NT2/D1 (cell line): ENCODE data around the gene ZNF385B.

ENCODE experiments used
- DNase-seq: peaks from one replicate; pipeline ENCODE4 v3.0.0-alpha.2; 2011; ENCODE audit warnings: low read depth, low spot score
- H3K27me3 ChIP-seq: 2 replicates; pipeline ENCODE4 v1.6.0; 2011; ENCODE audit warnings: mild to moderate bottlenecking; ENCODE audit not compliant: insufficient read length, insufficient read depth
- H3K36me3 ChIP-seq: 2 replicates; pipeline ENCODE4 v1.6.1; 2011; ENCODE audit warnings: mild to moderate bottlenecking, low read length, mixed read lengths; ENCODE audit not compliant: insufficient read depth, insufficient read length
- H3K4me1 ChIP-seq: 2 replicates; pipeline ENCODE4 v1.5.1; 2011; ENCODE audit not compliant: insufficient read depth, insufficient read length
- H3K4me3 ChIP-seq: 2 replicates; pipeline ENCODE4 v1.5.1; 2011; ENCODE audit warnings: low read depth; ENCODE audit not compliant: insufficient read length
- H3K9ac ChIP-seq: 2 replicates; pipeline ENCODE4 v1.6.0; 2011; ENCODE audit warnings: low read depth; ENCODE audit not compliant: insufficient read length
- H3K9me3 ChIP-seq: 2 replicates; pipeline ENCODE4 v1.5.1; 2011; ENCODE audit warnings: mild to moderate bottlenecking, low read length; ENCODE audit not compliant: insufficient read depth
- SUZ12 ChIP-seq: IDR thresholded peaks from 2 replicates; pipeline ENCODE4 v1.6.1; 2011; ENCODE audit not compliant: insufficient read length, insufficient read depth; ENCODE audit errors: extremely low read depth
- YY1 ChIP-seq: IDR thresholded peaks from 2 replicates; pipeline ENCODE4 v1.6.1; 2011; ENCODE audit not compliant: insufficient read length, insufficient read depth
- ZNF274 ChIP-seq: IDR thresholded peaks from 2 replicates; pipeline ENCODE4 v1.6.1; 2011; ENCODE audit warnings: mild to moderate bottlenecking, low read depth, low read length

Gene ZNF385B

GRCh38 chr2:179455824-179456223 is 405.6 kb downstream of the ZNF385B start:
- Histone ChIP-seq H3K4me1 (no peaks in the 10 kb centered on the region), H3K27me3 (no peaks in the 10 kb centered on the region), H3K4me3 (no peak overlapping the region), H3K36me3 (no peaks in the 10 kb centered on the region), H3K9ac (no peak overlapping the region), H3K9me3 (peaks cover 24% of the 10 kb centered on the region)
- DNase-seq: no peak
- TF ChIP-seq ZNF274 (no peak), YY1 (no peak), SUZ12 (no peak)

GRCh38 chr2:179455172-179455524 is 406.3 kb downstream of the ZNF385B start:
- DNase-seq: no peak
- Histone ChIP-seq H3K27me3 (no peaks in the 10 kb centered on the region), H3K4me1 (no peaks in the 10 kb centered on the region), H3K4me3 (no peak overlapping the region), H3K9ac (no peak overlapping the region), H3K36me3 (no peaks in the 10 kb centered on the region), H3K9me3 (peaks cover 21% of the 10 kb centered on the region)
- TF ChIP-seq SUZ12 (no peak), YY1 (no peak), ZNF274 (no peak)

GRCh38 chr2:179454443-179455171 is 406.8 kb downstream of the ZNF385B start:
- Histone ChIP-seq H3K27me3 (no peaks in the 10 kb centered on the region), H3K36me3 (no peaks in the 10 kb centered on the region), H3K9ac (no peak overlapping the region), H3K4me3 (no peak overlapping the region), H3K9me3 (peaks cover 21% of the 10 kb centered on the region), H3K4me1 (no peaks in the 10 kb centered on the region)
- DNase-seq: no peak
- no peak for TF ChIP-seq ZNF274
- TF ChIP-seq SUZ12: no peak
- no peak for TF ChIP-seq YY1

- Histone ChIP-seq H3K4me1 (no peaks in the 10 kb centered on the region), H3K4me3 (no peak overlapping the region), H3K9ac (no peak overlapping the region), H3K27me3 (no peaks in the 10 kb centered on the region), H3K9me3 (no peaks in the 10 kb centered on the region), H3K36me3 (no peaks in the 10 kb centered on the region)
- DNase-seq: no peak
- no peak for TF ChIP-seq SUZ12
- no peak for TF ChIP-seq ZNF274
- no peak for TF ChIP-seq YY1
These were observed 412.4 kb downstream of the ZNF385B start for GRCh38 chr2:179449010-179449409.

- Histone ChIP-seq H3K9me3 (no peaks in the 10 kb centered on the region), H3K4me3 (no peak overlapping the region), H3K36me3 (no peaks in the 10 kb centered on the region), H3K4me1 (no peaks in the 10 kb centered on the region), H3K9ac (no peak overlapping the region), H3K27me3 (no peaks in the 10 kb centered on the region)
- no peak for DNase-seq
- TF ChIP-seq YY1 (no peak), ZNF274 (no peak), SUZ12 (no peak)
These were observed 413.5 kb downstream of the ZNF385B start for GRCh38 chr2:179447839-179448447.

GRCh38 chr2:179447421-179447820 is 414.0 kb downstream of the ZNF385B start:
- Histone ChIP-seq H3K4me1 (no peaks in the 10 kb centered on the region), H3K27me3 (no peaks in the 10 kb centered on the region), H3K9me3 (no peaks in the 10 kb centered on the region), H3K9ac (no peak overlapping the region), H3K4me3 (no peak overlapping the region), H3K36me3 (no peaks in the 10 kb centered on the region)
- no peak for DNase-seq
- TF ChIP-seq YY1 (no peak), ZNF274 (no peak), SUZ12 (no peak)

GRCh38 chr2:179446476-179447141 is 414.8 kb downstream of the ZNF385B start:
- Histone ChIP-seq H3K4me3 (no peak overlapping the region), H3K9ac (no peak overlapping the region), H3K27me3 (no peaks in the 10 kb centered on the region), H3K36me3 (no peaks in the 10 kb centered on the region), H3K4me1 (no peaks in the 10 kb centered on the region), H3K9me3 (no peaks in the 10 kb centered on the region)
- TF ChIP-seq SUZ12: no peak
- TF ChIP-seq ZNF274: no peak
- no peak for TF ChIP-seq YY1
- DNase-seq: no peak
